ENCODE results near the gene TMEM163.
"Not testable (repeated sequence)": the region's sequence is repeated elsewhere in the genome, so short reads cannot be mapped to it uniquely, and the experiment has no call there.

Gene TMEM163

GRCh38 chr2:134621939-134622705 lies 96.7 kb downstream of the TMEM163 start:
- DNase-seq (ENCODE audit: low read depth in 2 of 2) = no peak

GRCh38 chr2:134619250-134619649 lies 99.5 kb downstream of the TMEM163 start:
- no peak for DNase-seq (ENCODE audit: low read depth in 2 of 2)

GRCh38 chr2:134615480-134615879 lies 103.3 kb downstream of the TMEM163 start:
- DNase-seq (ENCODE audit: low read depth in 2 of 2) = not testable (repeated sequence)

GRCh38 chr2:134611316-134611715 lies 107.5 kb downstream of the TMEM163 start:
- DNase-seq (ENCODE audit: low read depth in 2 of 2) = no peak

- DNase-seq (ENCODE audit: low read depth in 2 of 2) = no peak
These were observed 107.9 kb downstream of the TMEM163 start for GRCh38 chr2:134610871-134611270.

GRCh38 chr2:134609924-134610513 lies 108.8 kb downstream of the TMEM163 start:
- DNase-seq (ENCODE audit: low read depth in 2 of 2) = no peak

GRCh38 chr2:134603966-134604365 lies 114.8 kb downstream of the TMEM163 start:
- no peak for DNase-seq (ENCODE audit: low read depth in 2 of 2)

- DNase-seq (ENCODE audit: low read depth in 2 of 2) = no peak
These were observed 116.1 kb downstream of the TMEM163 start for GRCh38 chr2:134602666-134603065.

GRCh38 chr2:134601264-134601663 lies 117.5 kb downstream of the TMEM163 start:
- DNase-seq (ENCODE audit: low read depth in 2 of 2) = no peak

- DNase-seq (ENCODE audit: low read depth in 2 of 2) = no peak
These were observed 118.6 kb downstream of the TMEM163 start for GRCh38 chr2:134600208-134600607.

- no peak for DNase-seq (ENCODE audit: low read depth in 2 of 2)
These were observed 119.6 kb downstream of the TMEM163 start for GRCh38 chr2:134599236-134599635.

GRCh38 chr2:134594399-134594798 lies 124.4 kb downstream of the TMEM163 start:
- DNase-seq (ENCODE audit: low read depth in 2 of 2) = no peak

- no peak for DNase-seq (ENCODE audit: low read depth in 2 of 2)
These were observed 125.3 kb downstream of the TMEM163 start for GRCh38 chr2:134593519-134593918.

GRCh38 chr2:134592377-134592776 lies 126.4 kb downstream of the TMEM163 start:
- DNase-seq (ENCODE audit: low read depth in 2 of 2) = no peak

GRCh38 chr2:134591526-134591925 lies 127.3 kb downstream of the TMEM163 start:
- DNase-seq (ENCODE audit: low read depth in 2 of 2) = no peak

- no peak for DNase-seq (ENCODE audit: low read depth in 2 of 2)
These were observed 128.1 kb downstream of the TMEM163 start for GRCh38 chr2:134590679-134591078.

GRCh38 chr2:134589171-134590083 lies 129.4 kb downstream of the TMEM163 start:
- not testable (repeated sequence) for DNase-seq (ENCODE audit: low read depth in 2 of 2)

- no peak for DNase-seq (ENCODE audit: low read depth in 2 of 2)
These were observed 130.2 kb downstream of the TMEM163 start for GRCh38 chr2:134588556-134588955.

GRCh38 chr2:134586326-134586965 lies 132.4 kb downstream of the TMEM163 start:
- DNase-seq (ENCODE audit: low read depth in 2 of 2) = no peak

GRCh38 chr2:134583997-134584520 lies 134.7 kb downstream of the TMEM163 start:
- DNase-seq (ENCODE audit: low read depth in 2 of 2) = no peak

- DNase-seq (ENCODE audit: low read depth in 2 of 2) = no peak
These were observed 135.3 kb downstream of the TMEM163 start for GRCh38 chr2:134583462-134583861.

GRCh38 chr2:134582547-134582899 lies 136.3 kb downstream of the TMEM163 start:
- no peak for DNase-seq (ENCODE audit: low read depth in 2 of 2)

All from activated CD4-positive, alpha-beta T cell treated with anti-CD3 and anti-CD28 coated beads for 24 hours (primary cell).